Body of pancreas (tissue), 4 donors: Measurements from ENCODE around the gene RPS6KA5.

ENCODE experiments used
- CTCF ChIP-seq, 7 experiments: fragments of 450-650 bp in 4 of 7; fragments of 200-600 bp in 3 of 7; sonication (generic) in 3 of 7; IDR thresholded peaks; one replicate each; pipeline ENCODE4 v1.5.1; 2016 to 2019; ENCODE audit warnings: antibody characterized with exemption in 7 of 7
- POLR2A ChIP-seq, 3 donors: fragments of 450-650 bp; IDR thresholded peaks; one replicate each; pipeline ENCODE4 v1.6.1; 2016; ENCODE audit warnings: antibody characterized with exemption in 3 of 3, mild to moderate bottlenecking in 2 of 3

DNA sequence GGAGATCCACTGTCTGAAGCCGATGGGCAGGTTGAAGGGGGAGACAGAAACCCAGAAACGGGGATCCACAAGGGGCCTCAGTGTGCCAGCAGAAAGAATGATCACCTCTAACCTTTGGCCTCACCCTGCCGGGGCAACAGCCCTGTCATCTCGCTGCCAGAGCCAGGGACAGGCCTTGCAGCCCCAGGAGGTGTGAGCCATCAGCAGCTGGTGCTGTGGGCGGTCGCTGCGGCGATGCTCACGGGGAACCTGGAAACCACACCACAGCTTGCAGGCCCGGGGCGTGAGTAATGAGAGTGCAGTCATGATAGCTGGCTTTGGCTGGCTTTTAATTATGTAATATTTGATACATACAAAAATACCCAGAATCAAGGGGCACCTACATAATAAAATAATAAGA lies 239.5 kb downstream of the RPS6KA5 start:
- no peak for TF ChIP-seq CTCF (IDR thresholded peaks at IDR 0.05)
- TF ChIP-seq POLR2A (IDR thresholded peaks at IDR 0.05) = no peak
